Measurements from ENCODE around the gene SLC26A9.
"Not testable (repeated sequence)": the region's sequence is repeated elsewhere in the genome, so short reads cannot be mapped to it uniquely, and the experiment has no call there.

DNA sequence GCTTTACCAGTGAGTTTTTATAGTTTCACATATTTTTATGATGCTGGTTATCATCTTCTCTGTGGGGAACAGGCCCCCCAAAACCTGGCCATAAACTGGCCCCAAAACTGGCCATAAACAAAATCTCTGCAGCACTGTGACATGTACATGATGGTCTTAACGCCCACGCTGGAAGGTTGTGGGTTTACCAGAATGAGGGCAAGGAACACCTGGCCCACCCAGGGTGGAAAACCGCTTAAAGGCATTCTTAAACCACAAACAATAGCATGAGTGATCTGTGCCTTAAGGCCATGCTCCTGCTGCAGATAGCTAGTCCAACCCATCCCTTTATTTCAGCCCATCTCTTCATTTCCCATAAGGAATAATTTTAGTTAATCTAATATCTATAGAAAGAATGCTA is 52.6 kb downstream of the SLC26A9 start:
- TF ChIP-seq NFE2L1 (tag; IDR thresholded peaks at IDR 0.05; ENCODE audit: borderline replicate concordance, low read depth); FOXA1 (IDR thresholded peaks at IDR 0.05; ENCODE audit: borderline replicate concordance); JUN (IDR thresholded peaks at IDR 0.05; ENCODE audit: borderline replicate concordance, low read depth, low read length); JUN (CRISPR knock-in tag; IDR thresholded peaks at IDR 0.05; ENCODE audit: borderline replicate concordance); YY1 (IDR thresholded peaks at IDR 0.05; ENCODE audit: borderline replicate concordance in 1 of 3, control insufficient read depth in 1 of 3, extremely low read depth in 1 of 3, insufficient read depth in 3 of 3, insufficient read length in 1 of 3, insufficient replicate concordance in 2 of 3, low read depth in 1 of 3, low read length in 2 of 3); GABPA (tag; conservative IDR thresholded peaks at IDR 0.05; ENCODE audit: low read depth); POLR2AphosphoS5 (IDR thresholded peaks at IDR 0.05; ENCODE audit: control insufficient read depth, insufficient read depth, low read depth, low read length); PTBP1 (IDR thresholded peaks at IDR 0.05; ENCODE audit: low read depth, low read length): not testable (repeated sequence)
- TF ChIP-seq, protein P1, sequence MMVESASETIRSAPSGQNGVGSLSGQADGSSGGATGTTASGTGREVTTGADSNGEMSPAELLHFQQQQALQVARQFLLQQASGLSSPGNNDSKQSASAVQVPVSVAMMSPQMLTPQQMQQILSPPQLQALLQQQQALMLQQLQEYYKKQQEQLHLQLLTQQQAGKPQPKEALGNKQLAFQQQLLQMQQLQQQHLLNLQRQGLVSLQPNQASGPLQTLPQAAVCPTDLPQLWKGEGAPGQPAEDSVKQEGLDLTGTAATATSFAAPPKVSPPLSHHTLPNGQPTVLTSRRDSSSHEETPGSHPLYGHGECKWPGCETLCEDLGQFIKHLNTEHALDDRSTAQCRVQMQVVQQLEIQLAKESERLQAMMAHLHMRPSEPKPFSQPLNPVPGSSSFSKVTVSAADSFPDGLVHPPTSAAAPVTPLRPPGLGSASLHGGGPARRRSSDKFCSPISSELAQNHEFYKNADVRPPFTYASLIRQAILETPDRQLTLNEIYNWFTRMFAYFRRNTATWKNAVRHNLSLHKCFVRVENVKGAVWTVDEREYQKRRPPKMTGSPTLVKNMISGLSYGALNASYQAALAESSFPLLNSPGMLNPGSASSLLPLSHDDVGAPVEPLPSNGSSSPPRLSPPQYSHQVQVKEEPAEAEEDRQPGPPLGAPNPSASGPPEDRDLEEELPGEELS (CRISPR knock-in tag; IDR thresholded peaks at IDR 0.05; ENCODE audit: borderline replicate concordance), result not testable (repeated sequence)
- TF ChIP-seq, protein P2, sequence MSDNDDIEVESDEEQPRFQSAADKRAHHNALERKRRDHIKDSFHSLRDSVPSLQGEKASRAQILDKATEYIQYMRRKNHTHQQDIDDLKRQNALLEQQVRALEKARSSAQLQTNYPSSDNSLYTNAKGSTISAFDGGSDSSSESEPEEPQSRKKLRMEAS (CRISPR knock-in tag; IDR thresholded peaks at IDR 0.05), result not testable (repeated sequence)
- TF ChIP-seq, protein P3, sequence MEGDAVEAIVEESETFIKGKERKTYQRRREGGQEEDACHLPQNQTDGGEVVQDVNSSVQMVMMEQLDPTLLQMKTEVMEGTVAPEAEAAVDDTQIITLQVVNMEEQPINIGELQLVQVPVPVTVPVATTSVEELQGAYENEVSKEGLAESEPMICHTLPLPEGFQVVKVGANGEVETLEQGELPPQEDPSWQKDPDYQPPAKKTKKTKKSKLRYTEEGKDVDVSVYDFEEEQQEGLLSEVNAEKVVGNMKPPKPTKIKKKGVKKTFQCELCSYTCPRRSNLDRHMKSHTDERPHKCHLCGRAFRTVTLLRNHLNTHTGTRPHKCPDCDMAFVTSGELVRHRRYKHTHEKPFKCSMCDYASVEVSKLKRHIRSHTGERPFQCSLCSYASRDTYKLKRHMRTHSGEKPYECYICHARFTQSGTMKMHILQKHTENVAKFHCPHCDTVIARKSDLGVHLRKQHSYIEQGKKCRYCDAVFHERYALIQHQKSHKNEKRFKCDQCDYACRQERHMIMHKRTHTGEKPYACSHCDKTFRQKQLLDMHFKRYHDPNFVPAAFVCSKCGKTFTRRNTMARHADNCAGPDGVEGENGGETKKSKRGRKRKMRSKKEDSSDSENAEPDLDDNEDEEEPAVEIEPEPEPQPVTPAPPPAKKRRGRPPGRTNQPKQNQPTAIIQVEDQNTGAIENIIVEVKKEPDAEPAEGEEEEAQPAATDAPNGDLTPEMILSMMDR (IDR thresholded peaks at IDR 0.05 in 2 of 3, conservative IDR thresholded peaks at IDR 0.05 in 1 of 3; ENCODE audit: insufficient read depth in 2 of 3, low read depth in 1 of 3, low read length in 3 of 3), result not testable (repeated sequence)
